ENCODE data around the gene WDR38.

WDR38 gene, protein sequence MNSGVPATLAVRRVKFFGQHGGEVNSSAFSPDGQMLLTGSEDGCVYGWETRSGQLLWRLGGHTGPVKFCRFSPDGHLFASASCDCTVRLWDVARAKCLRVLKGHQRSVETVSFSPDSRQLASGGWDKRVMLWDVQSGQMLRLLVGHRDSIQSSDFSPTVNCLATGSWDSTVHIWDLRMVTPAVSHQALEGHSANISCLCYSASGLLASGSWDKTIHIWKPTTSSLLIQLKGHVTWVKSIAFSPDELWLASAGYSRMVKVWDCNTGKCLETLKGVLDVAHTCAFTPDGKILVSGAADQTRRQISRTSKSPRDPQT

DNA sequence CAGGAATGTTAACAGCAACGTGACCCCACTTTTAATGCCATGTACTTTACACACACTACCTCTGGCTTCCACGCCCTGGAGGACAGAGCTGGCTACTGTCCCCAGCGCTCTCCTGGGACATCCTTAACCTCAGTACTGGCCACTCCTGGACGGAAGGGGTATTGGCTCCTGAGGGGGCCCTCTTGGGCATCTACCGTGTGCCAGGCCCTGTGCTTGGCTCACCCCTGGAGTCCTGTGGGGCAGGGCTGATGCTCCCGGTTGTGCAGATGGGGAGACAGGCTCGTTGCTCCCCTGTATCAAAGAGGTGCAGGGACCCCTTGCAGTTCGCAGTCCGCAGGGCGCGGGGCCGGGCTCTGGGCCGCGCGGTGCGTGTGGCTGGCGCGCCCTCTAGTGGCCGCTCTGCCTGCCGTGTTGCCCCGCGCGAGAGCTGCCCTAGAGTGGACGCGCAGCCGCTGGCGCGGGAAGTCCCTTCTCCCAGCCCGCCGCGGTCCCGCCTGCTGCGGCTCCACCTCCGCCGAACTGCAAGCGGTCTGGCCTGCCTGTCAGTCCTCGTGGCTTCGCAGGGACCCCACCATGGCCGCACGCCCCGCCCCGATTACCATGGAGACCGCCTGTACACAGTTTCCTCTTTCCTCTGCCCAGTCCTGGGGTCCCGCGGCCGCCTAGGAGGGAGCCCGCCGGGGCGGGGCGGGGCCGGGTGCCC lies at the start of gene WDR38:
Gene WDR38 (plus strand): TSS at position 632 of the 703 bp plus-strand sequence. CDS start 72 bp downstream, outside the sequence.
- DNase-seq = peak; percentile 91

DNA sequence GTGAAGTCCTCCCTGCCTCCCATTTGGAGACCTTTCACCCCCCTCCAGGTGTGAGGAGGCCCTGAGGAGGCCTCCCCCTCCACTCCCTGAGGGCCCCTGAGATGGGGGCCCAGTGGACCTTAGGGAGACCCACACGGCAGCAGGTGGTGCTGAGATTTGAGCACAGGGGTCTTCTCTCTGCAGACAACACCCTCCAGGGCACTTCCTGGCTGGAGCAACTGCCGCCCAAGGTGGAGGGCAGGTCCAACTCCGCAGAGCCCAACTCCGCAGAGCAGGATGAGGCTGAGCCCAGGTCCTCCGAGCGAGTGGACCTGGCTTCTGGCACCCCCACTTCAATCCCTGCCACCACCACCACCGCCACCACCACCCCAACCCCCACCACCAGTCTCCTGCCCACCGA lies 49.3 kb upstream of the WDR38 start:
- DNase-seq = no peak

DNA sequence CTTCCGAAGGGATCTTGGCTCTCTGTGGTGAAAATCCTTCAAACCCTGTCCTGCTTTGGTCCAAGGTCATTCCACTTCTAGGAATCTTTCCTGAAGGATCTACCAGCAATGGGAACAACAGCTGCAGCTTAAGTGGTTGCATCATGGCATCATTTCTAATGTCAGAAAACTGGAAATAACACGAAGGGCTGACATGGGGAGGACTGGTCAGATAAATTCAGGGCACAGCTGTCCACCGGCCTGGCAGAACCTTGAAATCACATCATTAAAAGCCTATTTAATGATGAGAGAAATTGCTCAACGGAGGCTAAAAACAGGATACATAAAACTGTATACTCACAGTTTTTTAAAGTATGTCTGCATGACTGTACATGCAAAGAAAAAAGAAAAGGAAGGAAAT lies 48.1 kb upstream of the WDR38 start:
- DNase-seq = no peak

DNA sequence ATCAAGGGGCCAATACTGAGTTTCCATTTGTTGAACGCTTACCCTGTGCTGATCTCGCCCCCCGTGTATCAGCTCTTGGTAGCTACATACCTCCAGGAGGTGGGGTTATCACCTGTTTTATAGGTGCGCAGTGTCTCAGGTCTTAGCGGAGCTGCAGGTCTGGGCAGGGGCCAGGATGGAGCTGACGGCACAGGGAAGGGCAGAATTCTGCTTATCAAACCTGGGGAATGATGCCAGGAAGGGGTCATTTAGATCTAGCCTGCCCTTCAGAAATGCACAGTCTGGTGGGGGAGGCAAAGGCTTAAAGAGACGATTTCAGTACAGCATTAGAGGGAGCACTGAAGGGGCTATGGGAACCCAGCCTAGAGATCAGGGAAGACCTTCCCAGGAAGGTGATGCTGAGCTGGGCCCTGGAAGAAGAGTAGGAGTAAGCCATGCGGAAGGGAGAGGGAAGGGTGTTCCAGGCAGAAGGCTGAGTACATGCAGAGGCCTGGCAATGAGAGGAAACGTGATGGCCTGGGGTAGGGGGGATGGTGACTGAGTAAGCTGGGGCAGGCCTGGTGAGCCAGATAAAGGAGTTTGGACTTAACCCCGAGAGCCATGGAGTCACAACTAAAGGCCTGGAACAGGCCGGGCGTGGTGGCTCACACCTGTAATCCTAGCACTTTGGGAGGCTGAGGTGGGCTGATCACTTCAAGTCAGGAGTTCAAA lies 44.9 kb upstream of the WDR38 start:
- DNase-seq = no peak

DNA sequence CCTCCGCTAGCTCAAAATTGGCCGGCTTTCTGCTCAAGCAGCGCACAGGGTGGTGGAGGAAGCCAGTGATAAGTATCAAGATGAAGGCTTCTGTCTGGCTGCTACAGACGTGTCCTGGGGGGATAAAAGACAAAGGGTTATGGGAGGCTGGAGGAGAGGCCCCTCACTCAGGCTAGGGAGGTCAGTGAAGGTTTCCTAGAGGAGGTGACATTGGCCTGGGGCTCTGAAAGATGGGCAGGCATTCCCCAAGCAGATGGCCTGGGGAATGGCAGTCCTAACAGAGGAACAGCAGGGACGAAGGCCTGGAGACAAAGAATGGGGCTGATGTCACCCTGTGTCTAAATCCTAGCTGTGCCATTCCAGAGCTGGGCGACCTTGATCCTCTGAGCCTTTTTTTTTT lies 44.0 kb upstream of the WDR38 start:
- DNase-seq = no peak

DNA sequence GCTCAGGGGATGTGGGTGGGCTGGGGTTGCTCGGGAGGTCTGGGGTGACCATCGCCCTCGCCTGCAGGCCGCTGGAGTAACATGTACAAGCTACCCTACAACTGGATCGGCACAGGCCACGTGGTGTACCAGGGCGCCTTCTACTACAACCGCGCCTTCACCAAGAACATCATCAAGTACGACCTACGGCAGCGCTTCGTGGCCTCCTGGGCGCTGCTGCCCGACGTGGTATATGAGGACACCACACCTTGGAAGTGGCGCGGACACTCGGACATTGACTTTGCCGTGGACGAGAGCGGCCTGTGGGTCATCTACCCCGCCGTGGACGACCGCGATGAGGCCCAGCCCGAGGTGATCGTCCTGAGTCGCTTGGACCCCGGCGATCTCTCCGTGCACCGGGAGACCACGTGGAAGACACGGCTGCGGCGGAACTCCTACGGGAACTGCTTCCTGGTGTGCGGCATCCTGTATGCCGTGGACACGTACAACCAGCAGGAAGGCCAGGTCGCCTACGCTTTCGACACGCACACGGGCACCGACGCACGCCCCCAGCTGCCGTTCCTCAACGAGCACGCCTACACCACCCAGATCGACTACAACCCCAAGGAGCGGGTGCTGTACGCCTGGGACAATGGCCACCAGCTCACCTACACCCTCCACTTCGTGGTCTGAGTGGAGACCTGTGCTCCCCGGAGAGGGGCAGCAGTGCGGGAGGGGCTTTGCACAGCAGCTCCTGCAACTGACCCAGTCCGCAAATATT lies 43.3 kb upstream of the WDR38 start:
- no peak for DNase-seq

DNA sequence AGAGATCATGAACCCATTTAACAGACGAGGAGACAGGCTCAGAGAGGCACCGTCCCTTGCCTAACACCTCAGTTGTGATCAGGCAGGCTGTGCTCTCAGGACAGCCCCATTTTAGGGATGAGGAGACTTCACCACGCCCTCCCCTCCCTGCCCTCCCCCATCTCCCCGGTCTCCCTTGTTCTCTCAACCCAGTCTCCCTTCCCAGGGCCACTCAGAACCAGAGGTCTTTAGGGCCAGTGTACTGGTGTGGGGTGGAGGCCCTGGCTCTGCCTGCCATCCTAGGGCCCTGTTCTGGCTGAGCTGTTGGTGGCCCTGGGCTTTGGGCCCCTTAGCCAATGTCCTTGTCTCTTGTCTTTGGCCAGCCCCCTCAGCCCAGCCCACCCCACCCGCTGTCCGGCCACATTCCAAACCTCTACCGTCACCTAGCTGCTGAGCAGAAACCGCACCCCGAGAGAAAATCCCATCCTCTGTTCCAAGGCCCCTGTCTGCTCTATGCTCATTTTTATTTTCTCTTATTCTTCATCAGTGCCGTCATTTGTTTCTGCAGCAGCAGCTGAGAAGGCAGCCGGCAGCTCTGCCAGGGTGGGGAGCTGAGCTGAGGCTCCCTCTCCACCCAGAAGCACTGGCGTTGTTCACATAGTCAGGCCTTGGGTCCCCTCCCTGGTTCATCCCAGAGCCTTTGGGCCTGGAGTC lies 42.5 kb upstream of the WDR38 start:
- no peak for DNase-seq

DNA sequence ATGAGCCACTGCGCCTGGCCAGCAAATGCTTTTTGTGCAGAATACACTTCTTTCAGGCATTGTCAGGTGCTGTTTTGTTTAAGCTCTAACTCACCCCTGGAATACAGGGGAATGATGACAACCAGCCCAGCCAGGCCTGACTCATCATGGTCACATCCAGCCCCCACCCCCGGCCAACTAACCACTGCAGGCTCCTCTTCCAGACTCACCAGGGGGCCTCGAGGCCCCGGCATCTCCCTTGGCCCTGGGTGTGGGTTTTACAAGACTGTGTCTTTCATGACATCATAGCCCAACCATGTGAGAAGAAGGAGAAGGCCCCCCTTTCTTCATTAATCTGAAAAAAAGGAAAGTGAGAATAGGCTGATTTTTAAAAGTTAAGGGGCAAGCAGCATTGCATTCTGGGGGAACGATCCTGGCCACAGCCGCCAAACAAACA lies 40.8 kb upstream of the WDR38 start:
- peak; percentile 47 for DNase-seq

DNA sequence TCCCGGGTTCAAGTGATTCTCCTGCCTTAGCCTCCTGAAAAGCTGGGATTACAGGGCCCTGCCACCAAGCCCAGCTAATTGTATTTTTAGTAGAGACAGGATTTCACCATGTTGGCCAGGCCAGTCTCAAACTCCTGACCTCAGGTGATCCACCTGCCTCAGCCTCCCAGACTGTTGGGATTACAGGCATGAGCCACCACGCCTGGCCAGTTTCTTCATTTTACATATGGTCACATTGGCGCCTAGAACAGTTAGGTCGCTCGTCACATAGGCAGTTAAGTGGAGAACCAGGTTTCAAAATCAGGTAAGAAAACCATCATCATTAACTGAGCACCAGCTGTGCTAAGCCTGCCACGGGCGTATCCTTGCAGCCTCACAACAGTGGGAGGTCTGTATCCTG lies 40.2 kb upstream of the WDR38 start:
- peak; percentile 81 for DNase-seq

DNA sequence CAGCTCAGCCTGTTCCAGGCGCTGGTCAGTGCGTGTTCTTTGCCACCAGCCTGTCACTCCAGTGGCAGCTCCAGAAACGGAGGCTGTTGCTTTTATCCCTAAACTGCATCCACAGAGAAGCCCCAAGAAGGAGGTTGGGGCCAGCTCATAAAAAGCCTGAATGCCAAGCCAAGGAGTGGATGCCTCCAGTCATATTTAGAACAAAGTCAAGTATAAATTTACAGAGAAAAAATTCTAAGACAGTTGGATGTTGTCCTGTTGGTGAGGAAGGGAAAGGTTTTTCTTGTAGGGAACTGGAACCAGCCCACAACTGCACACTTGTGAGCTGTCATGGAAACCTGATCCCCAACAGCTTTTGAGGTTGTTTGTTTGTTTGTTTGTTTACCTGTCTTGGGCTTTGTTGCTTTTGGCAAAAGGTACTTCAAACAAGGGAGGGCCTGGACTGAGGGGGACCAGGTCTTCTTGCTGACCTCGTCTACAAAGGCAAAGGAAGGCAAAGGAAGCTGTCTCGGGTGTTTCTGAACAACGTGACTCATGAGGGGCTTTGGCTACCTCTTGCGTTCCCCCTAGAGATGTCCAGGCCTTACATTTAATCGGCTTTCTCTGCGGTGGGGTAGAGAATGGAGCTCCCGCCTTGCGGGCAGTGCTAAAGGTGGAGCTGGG lies 39.6 kb upstream of the WDR38 start:
- DNase-seq = no peak

DNA sequence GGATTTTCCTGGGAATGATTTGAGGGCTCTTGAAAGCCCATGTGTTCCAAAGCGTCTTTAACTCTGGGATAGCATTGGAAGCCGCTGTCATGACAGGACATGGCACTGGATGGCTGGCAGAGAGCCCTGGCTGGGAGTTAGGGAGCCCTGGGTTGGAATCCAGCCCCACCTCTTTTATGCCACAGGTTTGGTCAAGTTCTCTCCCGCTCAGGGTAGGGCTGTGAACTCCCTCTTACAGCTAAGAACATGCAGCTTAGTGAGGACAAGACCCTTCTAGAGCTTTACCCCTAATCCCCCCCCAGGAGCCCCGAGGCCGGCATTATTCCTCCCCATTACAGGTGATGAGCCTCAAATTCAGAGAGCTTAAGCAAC lies 39.1 kb upstream of the WDR38 start:
- DNase-seq = no peak

DNA sequence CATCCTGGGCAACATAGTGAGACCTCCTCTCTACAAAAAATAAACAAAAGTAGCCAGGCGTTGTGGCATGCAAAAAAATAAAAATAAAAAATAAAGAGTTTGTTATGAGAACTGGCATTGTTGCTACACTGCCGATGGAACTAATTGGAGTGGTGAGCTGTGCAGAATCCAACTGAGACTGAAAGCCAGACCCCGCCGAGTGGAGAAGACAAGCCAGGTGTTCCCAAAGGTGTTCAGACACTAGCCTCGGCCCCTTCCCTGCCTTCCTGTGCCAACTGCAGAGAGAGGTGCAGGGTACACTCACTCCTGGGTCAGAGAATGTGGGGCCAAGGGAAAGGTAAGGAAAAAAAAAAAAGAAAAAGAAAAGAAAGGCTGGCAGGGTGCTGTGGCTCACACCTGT lies 37.7 kb upstream of the WDR38 start:
- no peak for DNase-seq

DNA sequence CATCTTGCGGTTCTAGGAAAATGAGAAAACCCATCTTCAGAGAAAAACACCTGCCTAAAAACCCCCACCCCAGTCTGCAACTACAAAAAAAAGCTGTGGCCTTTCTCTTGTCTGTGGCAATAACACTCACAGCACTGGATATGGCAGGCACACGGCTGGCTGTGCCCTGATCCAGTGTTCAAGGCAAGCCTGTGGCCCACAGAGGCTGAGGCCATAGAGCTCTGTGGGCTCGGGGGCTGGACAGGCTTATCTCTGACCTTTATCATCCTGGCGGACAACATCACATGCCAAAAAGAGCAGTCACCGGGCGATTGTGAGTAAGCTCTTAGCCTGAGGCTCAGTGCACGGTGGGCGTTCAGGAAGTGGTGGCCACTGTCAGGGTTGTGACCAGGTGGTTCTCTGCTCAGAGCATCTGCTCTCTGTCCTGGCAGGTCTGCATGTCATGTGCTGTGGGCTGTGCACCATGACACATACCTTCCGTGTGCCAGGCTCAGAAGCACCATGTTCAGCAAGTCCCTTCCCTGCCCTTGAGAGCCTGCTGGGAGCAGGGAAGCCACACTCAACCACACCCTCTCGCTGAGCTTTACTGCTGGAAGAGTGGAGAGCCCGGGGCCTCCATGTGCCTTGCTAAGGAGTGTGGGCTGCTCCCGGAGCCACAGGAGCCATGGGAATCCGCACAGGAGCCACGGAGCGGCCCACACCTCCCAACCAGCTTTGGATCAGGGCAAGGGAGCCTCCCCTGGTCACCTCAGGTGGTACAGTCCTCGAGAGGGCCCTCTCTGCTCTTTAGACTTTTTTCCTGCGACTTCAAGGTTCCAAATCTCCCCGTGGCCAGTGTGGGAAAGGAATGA lies 34.6 kb upstream of the WDR38 start:
- DNase-seq = peak; percentile 56

DNA sequence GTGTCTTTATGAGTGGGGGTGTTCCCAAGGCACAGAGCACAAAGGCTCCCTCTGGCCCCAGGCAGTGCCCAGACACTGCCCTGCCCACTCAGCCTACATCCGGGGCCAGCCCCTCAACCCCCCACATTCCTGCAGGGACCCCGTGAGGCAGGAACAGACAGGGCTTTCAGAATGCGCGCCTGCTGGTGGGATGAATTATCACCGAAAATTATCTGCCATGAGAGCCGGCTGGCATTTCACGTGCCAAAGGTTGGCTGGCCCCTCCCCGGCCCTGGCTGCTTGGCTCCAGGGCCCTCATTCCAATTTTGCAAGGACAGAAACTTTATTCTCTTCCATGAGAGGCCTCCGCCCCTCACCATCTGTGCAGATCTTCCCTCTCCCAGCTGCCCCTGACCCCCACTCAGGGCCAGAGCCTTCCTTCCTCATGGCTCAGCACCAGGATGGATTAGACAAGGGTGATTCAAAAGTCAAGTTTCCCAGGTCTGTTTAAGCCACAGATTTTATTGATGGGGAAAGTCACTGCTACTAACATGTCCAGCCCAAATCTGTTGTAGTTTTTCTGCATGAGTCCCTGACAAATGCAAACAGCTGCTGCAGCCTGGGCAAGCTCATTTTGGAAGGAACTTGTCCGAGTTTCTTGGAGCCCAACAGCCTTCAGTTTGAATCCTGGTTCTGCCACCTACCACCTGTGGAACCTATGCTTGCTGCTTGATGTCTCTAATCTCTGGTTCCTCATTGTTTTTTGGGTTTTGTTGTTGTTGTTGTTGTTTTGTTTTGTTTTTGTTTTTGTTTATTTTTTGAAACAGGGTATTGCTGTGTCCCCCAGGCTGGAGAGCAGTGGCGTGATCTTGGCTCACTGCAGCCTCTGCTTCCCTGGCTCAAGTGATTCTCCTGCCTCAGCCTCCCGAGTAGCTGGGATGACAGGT lies 32.3 kb upstream of the WDR38 start:
- DNase-seq = peak; percentile 82

DNA sequence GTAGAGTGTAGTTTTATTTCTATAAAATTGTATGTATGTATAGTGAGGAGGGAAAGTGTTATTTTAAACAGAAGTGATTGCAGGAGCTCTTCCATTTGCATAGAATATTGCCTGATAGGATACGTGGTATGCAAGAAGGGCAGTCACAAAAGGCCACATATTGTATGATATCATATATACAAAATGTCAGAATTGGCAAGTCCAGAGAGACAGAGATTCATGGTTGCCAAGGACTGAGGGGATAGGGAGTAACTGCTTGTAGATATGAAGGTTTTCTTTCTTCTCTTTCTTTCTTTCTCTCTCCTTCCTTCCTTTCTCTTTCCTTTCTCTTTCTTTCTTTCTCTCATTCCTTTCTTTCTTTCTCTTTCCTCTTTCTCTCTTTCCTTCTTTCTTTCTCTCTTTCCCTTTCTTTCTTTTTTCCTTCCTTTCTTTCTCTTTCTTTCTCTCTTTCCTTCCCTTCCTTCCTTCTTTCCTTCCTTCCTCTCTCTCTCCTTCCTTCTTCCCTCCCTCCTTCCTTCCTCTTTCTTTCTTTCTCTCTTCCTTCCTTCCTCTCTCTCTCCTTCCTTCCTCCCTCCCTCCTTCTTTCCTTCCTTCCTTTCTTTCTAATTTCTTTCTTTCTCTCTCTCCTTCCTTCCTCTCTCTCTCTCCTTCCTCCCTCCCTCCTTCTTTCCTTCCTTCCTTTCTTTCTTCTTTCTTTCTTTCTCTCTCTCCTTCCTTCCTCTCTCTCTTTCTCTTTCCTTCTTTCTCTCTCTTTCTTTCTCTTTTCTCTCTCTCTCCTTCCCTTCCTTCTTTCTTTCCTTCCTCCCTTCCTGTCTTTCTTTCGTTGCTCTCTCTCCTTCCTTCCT lies 24.5 kb upstream of the WDR38 start:
- no peak for DNase-seq

DNA sequence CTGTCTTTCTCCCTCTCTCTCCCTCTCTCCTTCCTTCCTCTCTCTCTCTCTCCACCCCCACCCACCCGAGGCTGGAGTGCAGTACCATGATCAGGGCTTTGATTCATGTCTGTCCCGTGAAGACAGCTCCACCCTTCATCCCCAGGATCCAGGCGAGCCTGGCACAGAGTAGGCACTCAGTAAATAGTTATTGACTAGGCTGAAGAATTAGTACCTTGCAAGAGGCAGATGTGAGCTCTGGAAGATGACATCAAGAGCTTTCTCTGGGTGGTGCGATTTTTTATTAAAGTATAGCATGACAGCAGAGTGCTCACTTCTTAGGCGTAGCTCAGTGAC lies 24.0 kb upstream of the WDR38 start:
- DNase-seq = peak; percentile 15

DNA sequence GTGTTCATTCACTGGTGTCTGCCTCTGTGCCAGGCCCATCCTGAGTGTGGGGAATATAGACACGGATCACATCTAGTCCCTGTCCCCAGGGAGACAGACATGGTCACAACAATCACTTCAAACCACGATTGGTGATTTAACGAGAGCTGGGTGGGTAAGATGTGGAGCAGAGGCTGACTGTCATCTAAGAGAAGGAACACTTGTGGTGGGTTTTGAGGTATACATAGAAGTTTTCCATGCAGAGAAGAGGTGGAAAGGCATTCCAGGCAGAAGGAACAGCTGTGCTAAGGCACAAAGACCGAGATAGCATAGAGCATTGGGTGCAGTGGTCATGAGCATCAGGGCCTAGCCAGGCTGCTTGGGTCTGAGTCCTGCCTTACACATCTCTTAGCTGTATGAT lies 22.7 kb upstream of the WDR38 start:
- DNase-seq = no peak

DNA sequence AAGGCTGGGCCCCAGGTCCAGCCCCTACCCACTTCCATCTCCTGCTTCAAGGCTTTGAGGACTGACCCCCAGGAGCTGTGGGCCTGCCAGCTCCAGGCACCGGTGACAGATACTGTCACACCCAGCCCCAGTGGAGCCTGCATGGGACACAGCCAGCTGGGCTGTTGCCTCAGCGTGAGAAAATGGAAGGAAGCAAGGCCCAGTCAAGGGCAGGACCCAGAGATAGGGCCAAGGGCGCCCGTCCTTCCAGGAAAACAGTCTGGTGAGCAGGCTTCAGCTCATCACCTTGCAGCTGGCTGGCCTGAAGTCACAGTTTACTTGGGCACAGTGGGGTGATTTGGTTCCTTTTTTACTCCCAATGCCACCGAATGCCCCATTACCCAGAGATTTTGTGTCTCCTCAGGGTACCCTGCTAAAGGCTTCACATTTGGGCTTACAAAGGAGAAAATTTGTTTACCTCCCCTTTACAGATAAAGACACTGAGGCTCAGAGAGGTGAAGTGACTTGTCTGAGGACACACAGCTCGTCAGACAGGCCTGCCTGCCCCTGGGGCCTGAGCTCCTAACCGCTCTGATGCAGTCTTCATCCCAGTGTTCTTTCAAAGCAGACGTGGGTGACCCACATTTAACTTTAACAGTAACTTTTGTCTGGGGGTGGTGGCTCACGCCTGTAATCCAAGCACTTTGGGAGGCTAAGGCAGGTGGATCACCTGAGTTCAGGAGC lies 21.5 kb upstream of the WDR38 start:
- DNase-seq = no peak

Data from NCI-H69 (cell line).